ENCODE data around the gene DNAH8. TPM values are rescaled to one million over a fixed set of nuclear protein-coding genes. Genes with fewer than 3 reads are reported as not detected.

The DNAH8 gene
- polyA plus RNA-seq, 3 donors, result not detected

GRCh38 chr6:38802497-38802896 is 87.4 kb downstream of the DNAH8 start:
- Mint-ChIP-seq H3K4me1 (peaks cover 11% of the 10 kb centered on the region), H3K27ac (no peak overlapping the region), H3K36me3 (no peaks in the 10 kb centered on the region), H3K4me3 (no peak overlapping the region), H3K27me3 (ENCODE audit: low read depth in 3 of 3) (peaks cover 11 to 39% (median 18%) of the 10 kb centered on the region in 3 donors), H3K9me3 (no peaks in the 10 kb centered on the region)
- TF ChIP-seq CTCF (IDR thresholded peaks at IDR 0.05), result no peak
- Histone ChIP-seq H3K27me3 (ENCODE audit: control insufficient read depth in 2 of 2, insufficient read depth in 2 of 2, low read length in 2 of 2) (peaks cover 4 to 9% of the 10 kb centered on the region in 2 donors), H3K4me1 (ENCODE audit: control insufficient read depth in 1 of 2, insufficient read depth in 2 of 2, low read length in 2 of 2) (no peaks in the 10 kb centered on the region), H3K9ac (ENCODE audit: insufficient read depth, low read length, poor library complexity, severe bottlenecking) (no peak overlapping the region), H3K79me2 (ENCODE audit: insufficient read depth, low read length) (no peaks in the 10 kb centered on the region), H3K4me3 (replicated peaks in 1 of 3; ENCODE audit: low read depth in 2 of 3, low read length in 3 of 3) (no peak overlapping the region), H3K4me2 (replicated peaks; ENCODE audit: extremely low read depth, low read length, poor library complexity, severe bottlenecking) (no peak overlapping the region), H3K27ac (ENCODE audit: low read depth in 1 of 2, low read length in 2 of 2) (no peak overlapping the region), H3K9me3 (replicated peaks in 1 of 2; ENCODE audit: control insufficient read depth in 1 of 2, insufficient read depth in 1 of 2, low read length in 2 of 2) (no peaks in the 10 kb centered on the region), H3K36me3 (replicated peaks in 1 of 2; ENCODE audit: control insufficient read depth in 1 of 2, insufficient read depth in 2 of 2, low read length in 2 of 2) (no peaks in the 10 kb centered on the region), H2AFZ (ENCODE audit: insufficient read depth, low read depth, low read length, poor library complexity, severe bottlenecking) (no peak overlapping the region), H4K20me1 (ENCODE audit: insufficient read depth, low read length) (no peaks in the 10 kb centered on the region)
- intact Hi-C loops (cut with micrococcal nuclease), result no loop called here
- DNase-seq, result no peak

GRCh38 chr6:38803129-38803528 is 88.0 kb downstream of the DNAH8 start:
- H3K4me3 Mint-ChIP-seq, result no peak overlapping the region
- no peaks in the 10 kb centered on the region for H3K9me3 Mint-ChIP-seq
- no peak for DNase-seq
- no peak for TF ChIP-seq CTCF (IDR thresholded peaks at IDR 0.05)
- WGBS (ENCODE audit: insufficient coverage), result no CpG with 5 or more reads among the region's 3 CpGs
- no peak overlapping the region for H3K27ac Mint-ChIP-seq
- no peaks in the 10 kb centered on the region for H4K20me1 ChIP-seq (ENCODE audit: insufficient read depth, low read length)
- no peaks in the 10 kb centered on the region for H3K4me1 ChIP-seq (ENCODE audit: control insufficient read depth in 1 of 2, insufficient read depth in 2 of 2, low read length in 2 of 2)
- no peaks in the 10 kb centered on the region for H3K79me2 ChIP-seq (ENCODE audit: insufficient read depth, low read length)
- no peaks in the 10 kb centered on the region for H3K36me3 Mint-ChIP-seq
- no peak overlapping the region for H3K27ac ChIP-seq (ENCODE audit: low read depth in 1 of 2, low read length in 2 of 2)
- H3K4me3 ChIP-seq (replicated peaks in 1 of 3; ENCODE audit: low read depth in 2 of 3, low read length in 3 of 3), result no peak overlapping the region
- H2AFZ ChIP-seq (ENCODE audit: insufficient read depth, low read depth, low read length, poor library complexity, severe bottlenecking), result no peak overlapping the region
- H3K27me3 ChIP-seq (ENCODE audit: control insufficient read depth in 2 of 2, insufficient read depth in 2 of 2, low read length in 2 of 2), result peaks cover 4% of the 10 kb centered on the region in 2 donors
- intact Hi-C loops (cut with micrococcal nuclease), result no loop called here
- no peak overlapping the region for H3K9ac ChIP-seq (ENCODE audit: insufficient read depth, low read length, poor library complexity, severe bottlenecking)
- H3K27me3 Mint-ChIP-seq (ENCODE audit: low read depth in 3 of 3), result peaks cover 11 to 35% (median 18%) of the 10 kb centered on the region in 3 donors
- H3K4me2 ChIP-seq (replicated peaks; ENCODE audit: extremely low read depth, low read length, poor library complexity, severe bottlenecking), result no peak overlapping the region
- no peaks in the 10 kb centered on the region for H3K9me3 ChIP-seq (replicated peaks in 1 of 2; ENCODE audit: control insufficient read depth in 1 of 2, insufficient read depth in 1 of 2, low read length in 2 of 2)
- H3K36me3 ChIP-seq (replicated peaks in 1 of 2; ENCODE audit: control insufficient read depth in 1 of 2, insufficient read depth in 2 of 2, low read length in 2 of 2), result no peaks in the 10 kb centered on the region
- H3K4me1 Mint-ChIP-seq, result peaks cover 11% of the 10 kb centered on the region

Data from CD14-positive monocyte (primary cell).